GM13976 (cell line): ENCODE results near the gene SDHA.

ENCODE experiments used
- DNase-seq: peaks from one replicate; pipeline ENCODE4 v3.0.0; 2012; ENCODE audit warnings: low spot score
- in situ Hi-C: fragments of 300-500 bp; cut with MboI; formaldehyde crosslinking; loops from one replicate; pipeline ENCODE4 v1.12.0; 2022; ENCODE audit warnings: low sequenced_read_pairs, mixed read lengths, inconsistent platforms; ENCODE audit not compliant: unreplicated experiment
- TF ChIP-seq, protein P1 (sequence below): IDR thresholded peaks from 2 replicates; pipeline ENCODE4 v1.5.1; 2012; ENCODE audit warnings: borderline replicate concordance, mild to moderate bottlenecking; ENCODE audit not compliant: insufficient read depth; ENCODE audit errors: extremely low read depth, missing control alignments, control extremely low read depth

SDHA gene

DNA sequence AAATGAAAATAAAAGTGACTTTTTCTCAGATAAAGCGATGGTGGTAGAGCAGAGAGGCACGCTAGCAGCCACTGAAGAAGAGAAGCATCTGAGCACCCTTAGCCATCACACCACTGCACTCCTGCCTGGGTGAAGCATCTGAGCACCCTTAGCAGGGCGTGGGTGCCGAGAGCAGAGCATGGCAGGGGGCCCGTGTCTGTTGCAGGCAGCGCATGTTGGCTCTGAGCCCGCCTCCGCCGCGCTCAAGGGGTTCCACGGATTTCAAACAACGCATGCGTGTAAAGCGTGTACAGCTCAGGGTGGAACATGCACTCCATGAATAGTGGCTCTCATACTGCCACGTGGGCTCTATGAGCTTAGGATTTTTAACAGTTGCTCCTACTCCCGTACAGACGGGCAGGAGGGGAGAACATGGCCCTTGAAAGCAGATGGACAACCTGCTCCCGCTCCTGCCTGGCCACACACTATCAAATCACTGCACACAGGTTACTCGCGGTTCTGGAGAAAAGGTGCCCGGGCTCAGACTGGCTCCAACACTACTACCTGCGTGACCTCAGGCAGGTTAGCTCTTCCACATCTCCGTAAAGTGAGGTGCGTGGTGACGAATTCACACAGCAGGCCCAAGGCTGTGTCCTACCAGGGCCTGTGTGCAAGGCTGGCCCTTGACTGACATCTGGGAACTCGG lies 14.7 kb upstream of the SDHA start:
- in situ Hi-C loops, result no loop called here
- no peak for DNase-seq
- TF ChIP-seq, protein P1, sequence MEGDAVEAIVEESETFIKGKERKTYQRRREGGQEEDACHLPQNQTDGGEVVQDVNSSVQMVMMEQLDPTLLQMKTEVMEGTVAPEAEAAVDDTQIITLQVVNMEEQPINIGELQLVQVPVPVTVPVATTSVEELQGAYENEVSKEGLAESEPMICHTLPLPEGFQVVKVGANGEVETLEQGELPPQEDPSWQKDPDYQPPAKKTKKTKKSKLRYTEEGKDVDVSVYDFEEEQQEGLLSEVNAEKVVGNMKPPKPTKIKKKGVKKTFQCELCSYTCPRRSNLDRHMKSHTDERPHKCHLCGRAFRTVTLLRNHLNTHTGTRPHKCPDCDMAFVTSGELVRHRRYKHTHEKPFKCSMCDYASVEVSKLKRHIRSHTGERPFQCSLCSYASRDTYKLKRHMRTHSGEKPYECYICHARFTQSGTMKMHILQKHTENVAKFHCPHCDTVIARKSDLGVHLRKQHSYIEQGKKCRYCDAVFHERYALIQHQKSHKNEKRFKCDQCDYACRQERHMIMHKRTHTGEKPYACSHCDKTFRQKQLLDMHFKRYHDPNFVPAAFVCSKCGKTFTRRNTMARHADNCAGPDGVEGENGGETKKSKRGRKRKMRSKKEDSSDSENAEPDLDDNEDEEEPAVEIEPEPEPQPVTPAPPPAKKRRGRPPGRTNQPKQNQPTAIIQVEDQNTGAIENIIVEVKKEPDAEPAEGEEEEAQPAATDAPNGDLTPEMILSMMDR, result no peak

DNA sequence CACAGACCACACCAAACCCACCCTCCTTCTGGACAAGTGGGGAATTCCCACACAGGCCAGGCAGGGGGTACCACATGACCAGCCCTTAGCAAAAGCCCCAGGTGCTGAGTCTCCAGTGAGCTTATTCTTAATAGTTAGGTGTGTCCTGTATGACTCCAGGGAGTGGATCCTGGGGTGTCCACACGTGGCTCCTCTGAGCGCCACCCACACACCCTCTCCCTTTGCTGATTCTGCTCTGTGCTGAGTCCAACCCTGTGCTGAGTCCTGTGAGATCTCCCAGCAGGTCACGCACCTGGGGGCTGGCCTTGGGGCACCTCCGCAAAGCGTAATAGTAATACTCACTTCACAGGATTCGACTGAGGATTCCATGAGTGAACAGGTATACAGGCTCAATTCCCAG lies 14.1 kb upstream of the SDHA start:
- in situ Hi-C loops, result no loop called here
- no peak for DNase-seq
- TF ChIP-seq, protein P1, result no peak

DNA sequence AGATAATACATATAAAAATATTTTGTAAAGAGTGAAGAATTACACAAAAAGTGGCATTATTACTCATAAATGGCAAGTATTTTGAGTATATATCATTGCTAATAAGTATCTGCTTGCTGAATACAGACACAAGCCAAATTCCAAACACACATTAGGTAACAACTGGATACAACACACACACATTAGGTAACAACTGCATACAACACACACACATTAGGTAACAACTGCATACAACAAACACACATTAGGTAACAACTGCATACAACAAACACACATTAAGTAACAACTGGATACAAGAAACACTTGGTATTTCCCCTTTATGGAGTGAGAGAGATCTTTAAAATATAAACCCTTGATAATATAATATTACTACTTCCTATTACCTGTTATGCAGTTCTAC lies 13.7 kb upstream of the SDHA start:
- in situ Hi-C loops, result no loop called here
- DNase-seq, result no peak
- TF ChIP-seq, protein P1, result no peak

DNA sequence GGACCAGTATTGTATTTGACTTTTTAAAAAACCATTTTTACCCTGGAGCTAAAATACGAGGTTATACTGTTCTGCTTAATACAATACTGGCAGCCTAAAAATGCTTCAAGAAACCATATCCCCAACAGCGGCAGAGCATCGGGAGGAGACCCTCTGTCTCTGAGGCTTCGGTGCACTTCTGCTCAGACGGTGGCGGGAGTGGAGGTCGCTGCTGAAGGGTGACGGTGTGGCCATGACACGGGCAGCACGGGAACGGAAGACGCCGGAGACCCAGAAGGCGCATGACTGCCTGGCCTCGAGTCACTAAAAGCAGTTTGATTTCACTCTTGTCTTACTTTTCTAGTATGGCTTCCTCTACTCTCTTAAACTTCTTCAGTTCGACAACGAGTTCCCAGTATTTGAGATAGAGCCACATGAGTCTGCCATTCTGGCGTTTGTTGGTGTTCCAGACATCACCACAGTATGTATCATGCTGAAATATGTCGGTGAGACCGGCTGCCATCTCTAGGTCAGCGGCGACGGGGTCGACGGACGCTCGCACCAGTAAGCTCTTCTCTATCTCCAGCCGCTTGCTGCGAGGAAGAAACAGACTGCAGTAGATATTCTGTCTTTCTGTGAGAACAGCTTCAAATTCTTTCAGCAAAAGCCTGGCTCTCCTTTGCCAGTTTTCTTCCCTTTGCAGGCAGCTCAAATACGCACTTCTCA lies 13.0 kb upstream of the SDHA start:
- DNase-seq, result no peak
- TF ChIP-seq, protein P1, result no peak
- in situ Hi-C loops, result no loop called here

DNA sequence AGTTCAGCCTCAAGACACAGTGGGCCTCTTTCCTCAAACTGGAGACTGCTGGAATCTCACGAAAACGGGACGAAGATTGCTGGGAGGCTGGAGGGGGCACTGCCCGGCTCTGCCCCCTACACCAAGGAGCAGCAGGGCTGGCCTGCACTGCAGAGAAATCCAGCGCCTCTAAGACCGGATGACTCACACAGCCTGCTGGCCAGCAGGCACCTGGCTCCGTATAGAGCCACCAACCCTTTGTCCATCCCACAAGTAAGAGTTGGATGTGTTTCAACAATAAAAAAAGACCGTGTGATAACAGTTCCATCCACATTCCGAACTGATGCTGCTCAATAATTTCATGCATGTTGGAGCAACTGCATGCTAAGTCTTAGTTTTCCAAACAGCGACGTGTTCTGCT lies 11.7 kb upstream of the SDHA start:
- TF ChIP-seq, protein P1, result no peak
- no peak for DNase-seq
- in situ Hi-C loops, result no loop called here

DNA sequence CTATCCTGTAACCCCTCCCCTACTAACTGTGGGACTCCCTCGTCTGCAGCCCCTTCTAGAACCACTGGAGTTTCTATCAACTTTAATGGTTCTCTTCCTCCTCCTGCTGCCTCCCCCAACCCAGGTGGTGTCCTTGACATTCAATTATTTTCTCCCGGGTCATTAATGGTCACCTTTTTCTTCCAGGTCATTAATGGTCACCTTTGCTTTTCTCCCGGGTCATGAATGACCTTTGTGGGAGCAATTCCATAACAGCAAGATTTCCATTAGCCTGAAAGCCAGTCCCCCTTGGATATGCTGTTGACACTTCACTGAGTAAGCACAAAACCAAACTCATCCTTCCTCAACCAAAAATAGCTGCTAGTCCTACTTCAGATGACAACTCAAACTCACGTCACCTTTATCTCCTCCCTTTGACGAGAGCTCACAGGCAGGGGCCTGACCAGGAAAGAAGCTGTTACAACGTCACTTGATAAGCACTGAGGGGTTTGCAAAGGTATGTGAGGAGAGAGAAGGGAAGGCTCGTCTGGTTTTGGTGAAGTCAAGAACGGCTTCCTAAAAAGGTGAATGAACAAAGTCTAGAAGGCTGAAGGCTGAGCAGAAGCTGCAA lies 11.1 kb upstream of the SDHA start:
- DNase-seq, result peak; percentile 13
- TF ChIP-seq, protein P1, result no peak
- in situ Hi-C loops, result no loop called here
